ENCODE results near the gene SLC38A7. TPM values are rescaled to one million over a fixed set of nuclear protein-coding genes. Genes with fewer than 3 reads are reported as not detected.
A peak's percentile ranks its signal among the peaks of the same experiment; 100 is the strongest.
"Not testable (repeated sequence)": the region's sequence is repeated elsewhere in the genome, so short reads cannot be mapped to it uniquely, and the experiment has no call there.

SLC38A7 gene
- total and polyA plus RNA-seq, 7 donors, result 4.3 to 12.6 (median 8.6) TPM

DNA sequence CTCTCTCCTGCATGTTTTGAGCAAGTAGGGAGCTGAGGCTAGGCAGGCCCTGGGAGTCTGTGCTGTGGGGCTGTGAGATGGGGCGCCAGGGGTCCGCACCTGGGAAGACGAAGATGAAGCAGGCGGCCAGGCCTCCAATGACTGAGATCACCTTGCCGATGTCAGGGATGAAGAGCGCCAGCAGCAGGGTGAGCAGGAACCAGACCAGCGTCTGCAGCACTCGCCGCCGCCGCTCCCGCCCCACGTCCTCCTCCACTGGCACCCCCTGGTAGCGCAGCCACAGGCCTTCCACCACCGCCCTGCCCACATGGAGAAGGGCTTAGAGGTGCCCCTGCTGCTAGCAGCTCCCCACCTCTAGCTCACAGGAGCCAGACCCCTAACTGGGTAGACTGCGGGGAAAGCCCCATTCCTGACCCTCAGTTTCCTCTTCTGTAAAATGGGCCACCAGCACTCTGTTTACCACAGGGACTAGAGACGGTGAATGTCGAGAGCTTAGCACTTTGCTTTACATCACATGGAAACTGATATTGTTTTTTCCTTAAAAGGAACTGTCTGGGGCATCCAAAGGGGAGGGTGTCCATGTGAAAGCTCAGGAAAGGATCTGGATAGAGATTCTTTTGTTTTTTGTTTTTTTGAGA, 13.5 kb downstream of the SLC38A7 start:
- Histone ChIP-seq H3K9me3 (no peaks in the 10 kb centered on the region), H3K27ac (no peak overlapping the region), H3K4me1 (no peaks in the 10 kb centered on the region), H3K27me3 (ENCODE audit: insufficient read depth in 3 of 3, low read length in 2 of 3) (no peaks in the 10 kb centered on the region), H3K4me3 (no peak overlapping the region), H3K36me3 (ENCODE audit: insufficient read depth in 1 of 2, low read depth in 1 of 2) (peaks cover 6 to 92% of the 10 kb centered on the region in 2 donors)
- no peak for ATAC-seq
- WGBS, 3 donors, result 94 to 96% (median 94%) methylated on average over 14 to 18 of the region's 18 CpGs
- DNase-seq, result no peak
- TF ChIP-seq, protein P1, sequence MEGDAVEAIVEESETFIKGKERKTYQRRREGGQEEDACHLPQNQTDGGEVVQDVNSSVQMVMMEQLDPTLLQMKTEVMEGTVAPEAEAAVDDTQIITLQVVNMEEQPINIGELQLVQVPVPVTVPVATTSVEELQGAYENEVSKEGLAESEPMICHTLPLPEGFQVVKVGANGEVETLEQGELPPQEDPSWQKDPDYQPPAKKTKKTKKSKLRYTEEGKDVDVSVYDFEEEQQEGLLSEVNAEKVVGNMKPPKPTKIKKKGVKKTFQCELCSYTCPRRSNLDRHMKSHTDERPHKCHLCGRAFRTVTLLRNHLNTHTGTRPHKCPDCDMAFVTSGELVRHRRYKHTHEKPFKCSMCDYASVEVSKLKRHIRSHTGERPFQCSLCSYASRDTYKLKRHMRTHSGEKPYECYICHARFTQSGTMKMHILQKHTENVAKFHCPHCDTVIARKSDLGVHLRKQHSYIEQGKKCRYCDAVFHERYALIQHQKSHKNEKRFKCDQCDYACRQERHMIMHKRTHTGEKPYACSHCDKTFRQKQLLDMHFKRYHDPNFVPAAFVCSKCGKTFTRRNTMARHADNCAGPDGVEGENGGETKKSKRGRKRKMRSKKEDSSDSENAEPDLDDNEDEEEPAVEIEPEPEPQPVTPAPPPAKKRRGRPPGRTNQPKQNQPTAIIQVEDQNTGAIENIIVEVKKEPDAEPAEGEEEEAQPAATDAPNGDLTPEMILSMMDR (IDR thresholded peaks at IDR 0.05), result no peak
- intact Hi-C loops (cut with DNase I), result no loop called here

DNA sequence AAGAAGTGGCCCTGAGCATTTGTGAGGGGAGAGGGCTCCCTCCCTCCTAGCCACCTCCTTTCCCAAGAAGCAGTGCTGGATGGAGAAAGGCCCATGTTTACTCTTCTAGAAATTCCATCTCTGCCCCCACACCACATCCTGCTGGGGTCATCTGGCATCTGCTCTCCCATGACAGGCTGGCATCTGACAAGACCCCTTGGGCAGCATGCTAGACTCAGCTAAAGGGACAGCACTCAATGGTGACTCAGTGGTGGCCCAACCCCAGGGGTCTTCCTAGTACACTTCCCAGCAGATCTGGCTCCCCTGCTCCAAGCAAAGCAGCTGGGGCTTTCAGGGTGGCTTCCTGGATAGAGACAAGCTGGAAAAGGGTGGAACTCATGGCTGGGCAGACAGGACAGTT, 14.4 kb downstream of the SLC38A7 start:
- Histone ChIP-seq H3K27me3 (ENCODE audit: insufficient read depth in 3 of 3, low read length in 2 of 3) (no peaks in the 10 kb centered on the region), H3K36me3 (ENCODE audit: insufficient read depth in 1 of 2, low read depth in 1 of 2) (peaks cover 6 to 86% of the 10 kb centered on the region in 2 donors), H3K9me3 (no peaks in the 10 kb centered on the region), H3K4me3 (no peak overlapping the region), H3K4me1 (no peaks in the 10 kb centered on the region), H3K27ac (no peak overlapping the region)
- DNase-seq (no peak), ATAC-seq (no peak)
- TF ChIP-seq, protein P1 (IDR thresholded peaks at IDR 0.05), result no peak
- intact Hi-C loops (cut with DNase I), result no loop called here

DNA sequence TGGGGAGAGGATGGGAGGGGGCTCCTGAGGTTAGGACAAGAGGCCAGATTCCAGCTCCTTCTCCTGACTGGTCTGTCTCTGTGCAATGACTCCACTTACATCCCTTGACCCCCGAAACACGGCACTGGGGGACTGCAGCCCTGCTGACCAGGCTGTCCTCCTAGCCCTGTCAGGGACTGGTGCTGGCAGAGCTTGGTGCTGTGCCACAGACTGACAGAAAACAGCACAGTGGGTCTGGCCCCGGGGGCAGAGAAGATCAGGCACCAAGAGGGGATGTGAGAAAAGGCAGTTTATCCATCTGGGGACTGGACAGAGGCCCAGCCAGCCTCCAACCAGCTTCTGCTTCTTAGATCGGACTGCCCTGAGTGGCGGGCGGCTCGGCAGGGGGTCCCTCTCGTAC, 19.4 kb downstream of the SLC38A7 start:
- intact Hi-C loops (cut with DNase I), result loop anchor here in 1 of 2 donors (5.0 kb wide), 1 partner anchor 153 kb away; no protein-coding TSS in a partner anchor
- H3K4me3 ChIP-seq, result no peak overlapping the region
- DNase-seq, result no peak
- H3K27me3 ChIP-seq (ENCODE audit: insufficient read depth in 3 of 3, low read length in 2 of 3), result no peaks in the 10 kb centered on the region
- TF ChIP-seq, protein P1 (IDR thresholded peaks at IDR 0.05), result no peak
- H3K36me3 ChIP-seq (ENCODE audit: insufficient read depth in 1 of 2, low read depth in 1 of 2), result peaks cover 6 to 39% of the 10 kb centered on the region in 2 donors
- no peak for ATAC-seq
- no peaks in the 10 kb centered on the region for H3K9me3 ChIP-seq
- 71 to 91% (median 85%) methylated on average over 8 of the region's 8 CpGs for WGBS, 3 donors
- H3K27ac ChIP-seq, result no peak overlapping the region
- H3K4me1 ChIP-seq, result no peaks in the 10 kb centered on the region

DNA sequence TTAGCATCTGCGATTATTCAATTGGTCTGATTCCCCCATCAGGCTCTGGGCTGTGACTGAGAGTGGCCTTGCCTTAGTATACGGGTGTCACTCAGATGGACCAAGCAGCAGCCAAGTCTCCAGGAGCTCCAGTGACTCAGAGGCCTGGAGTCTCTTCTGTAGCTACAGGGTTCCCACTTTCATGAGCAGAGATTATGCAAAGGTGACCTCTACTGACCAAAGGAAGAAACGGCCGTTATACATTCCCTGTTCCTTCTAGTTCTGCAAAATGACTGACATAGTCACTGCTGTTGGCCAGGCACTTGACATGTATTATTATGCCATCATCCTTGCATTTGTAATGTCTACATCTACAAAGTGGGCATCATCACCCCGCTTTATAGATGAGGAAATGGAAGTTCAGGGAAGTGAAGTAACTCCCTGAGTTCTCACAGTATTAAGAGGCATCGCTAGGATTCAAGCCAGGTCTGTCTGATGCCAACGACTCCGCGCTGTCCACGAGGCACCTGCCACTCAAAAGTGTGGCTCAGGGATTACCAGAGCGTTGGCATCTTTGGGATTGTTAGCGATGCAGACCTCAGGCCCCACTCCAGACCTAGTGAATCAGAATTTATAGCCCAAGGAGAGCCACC, 23.3 kb downstream of the SLC38A7 start:
- H3K4me3 ChIP-seq, result no peak overlapping the region
- 15 to 22% (median 20%) methylated on average over 12 of the region's 12 CpGs for WGBS, 3 donors
- no peak overlapping the region for H3K27ac ChIP-seq
- peak; percentile 54 to 68 for DNase-seq
- H3K36me3 ChIP-seq (ENCODE audit: insufficient read depth in 1 of 2, low read depth in 1 of 2), result peaks cover under 1 to 4% of the 10 kb centered on the region in 2 donors
- H3K27me3 ChIP-seq (ENCODE audit: insufficient read depth in 3 of 3, low read length in 2 of 3), result no peaks in the 10 kb centered on the region
- peak; percentile 98 to 99 (median 99) for ATAC-seq
- H3K9me3 ChIP-seq, result no peaks in the 10 kb centered on the region
- TF ChIP-seq, protein P1 (IDR thresholded peaks at IDR 0.05), result peak; percentile 59
- intact Hi-C loops (cut with DNase I), result loop anchor here (1.0 to 5.0 kb wide), 2 partner anchors 324 kb away; no protein-coding TSS in a partner anchor
- no peaks in the 10 kb centered on the region for H3K4me1 ChIP-seq

DNA sequence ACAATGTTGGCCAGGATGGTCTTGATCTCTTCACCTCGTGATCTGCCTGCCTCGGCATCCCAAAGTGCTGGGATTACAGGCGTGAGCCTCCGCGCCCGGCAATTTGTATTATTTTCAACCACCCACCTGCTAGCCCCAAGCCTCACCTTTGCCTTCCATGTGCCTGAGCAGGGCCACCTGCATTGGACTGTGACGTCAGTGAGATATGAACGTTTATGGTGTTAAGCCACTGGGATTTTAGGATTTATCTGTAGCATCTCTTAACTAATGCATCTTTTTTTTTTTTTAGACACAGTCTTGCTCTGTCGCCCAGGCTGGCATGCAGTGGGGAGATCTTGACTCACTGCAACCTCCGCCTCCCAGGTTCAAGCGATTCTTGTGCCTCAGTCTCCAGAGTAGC, 24.7 kb downstream of the SLC38A7 start:
- intact Hi-C loops (cut with DNase I), result loop anchor here in 1 of 2 donors (5.0 kb wide), 2 partner anchors 148 to 323 kb away; no protein-coding TSS in a partner anchor
- WGBS, 3 donors, result 81 to 82% (median 82%) methylated on average over 11 of the region's 11 CpGs
- not testable (repeated sequence) for H3K27ac ChIP-seq; H3K36me3 ChIP-seq (ENCODE audit: insufficient read depth in 1 of 2, low read depth in 1 of 2); H3K4me3 ChIP-seq; H3K4me1 ChIP-seq; H3K9me3 ChIP-seq; H3K27me3 ChIP-seq (ENCODE audit: insufficient read depth in 3 of 3, low read length in 2 of 3); ATAC-seq; DNase-seq
